ENCODE data around the gene GAST.

GAST gene

GRCh38 chr17:41676058-41676419 lies 36.1 kb upstream of the GAST start:
- no peak overlapping the region for H3K4me2 ChIP-seq (ENCODE audit: low read depth, low read length, poor library complexity, severe bottlenecking)
- H3K4me3 ChIP-seq (ENCODE audit: insufficient read depth, low read length, poor library complexity, severe bottlenecking) = no peak overlapping the region
- H3K27ac ChIP-seq (ENCODE audit: low read depth, low read length) = no peak overlapping the region
- TF ChIP-seq EZH2phosphoT487 (conservative IDR thresholded peaks at IDR 0.05; ENCODE audit: low read length) (no peak), CTCF (IDR thresholded peaks at IDR 0.05; ENCODE audit: insufficient read depth, low read length, poor library complexity, severe bottlenecking) (no peak)
- H3K79me2 ChIP-seq (ENCODE audit: insufficient read depth, low read length) = no peaks in the 10 kb centered on the region
- H4K20me1 ChIP-seq (ENCODE audit: low read depth, low read length) = no peaks in the 10 kb centered on the region
- H3K36me3 ChIP-seq (ENCODE audit: low read length) = no peaks in the 10 kb centered on the region
- peaks cover 7% of the 10 kb centered on the region; the same call in 1 of the 2 replicates for H3K9me3 ChIP-seq (ENCODE audit: insufficient read depth, low read length)
- no peaks in the 10 kb centered on the region for H3F3A ChIP-seq (ENCODE audit: insufficient read depth)
- no peak overlapping the region for H2AFZ ChIP-seq (ENCODE audit: low read depth, low read length, severe bottlenecking)
- no peak overlapping the region for H3K9ac ChIP-seq (ENCODE audit: low read length)
- no peaks in the 10 kb centered on the region for H3K9me2 ChIP-seq (replicated peaks; ENCODE audit: insufficient read depth, low read length)
- no peaks in the 10 kb centered on the region for H3K27me3 ChIP-seq (ENCODE audit: low read length)

DNA sequence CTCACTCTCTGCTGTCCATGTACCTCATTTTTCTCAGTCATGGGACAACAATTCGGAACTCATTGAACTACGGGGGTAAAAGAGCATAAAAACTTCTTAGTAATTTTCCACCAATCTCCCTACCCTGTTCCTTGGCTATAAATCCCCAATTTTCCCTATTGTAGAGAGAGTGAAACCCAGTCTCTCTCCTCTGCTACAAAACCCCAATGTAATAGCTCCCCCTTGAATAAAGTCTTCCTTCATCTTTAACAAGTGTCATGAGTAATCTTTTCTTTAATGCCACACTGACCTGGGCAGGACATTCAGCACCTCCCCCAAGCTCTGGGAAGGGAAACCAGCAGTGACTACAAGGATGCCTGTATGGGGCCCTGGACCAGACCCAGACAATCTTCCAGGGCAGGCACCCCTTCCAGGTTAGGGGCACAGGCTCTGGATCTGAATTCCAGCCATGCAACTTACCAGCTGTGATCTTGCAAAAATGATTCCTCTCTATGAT lies 33.7 kb upstream of the GAST start:
- Histone ChIP-seq H3K27me3 (ENCODE audit: low read length) (no peaks in the 10 kb centered on the region), H3K4me3 (ENCODE audit: insufficient read depth, low read length, poor library complexity, severe bottlenecking) (no peak overlapping the region), H3K36me3 (ENCODE audit: low read length) (no peaks in the 10 kb centered on the region), H3K9me2 (replicated peaks; ENCODE audit: insufficient read depth, low read length) (no peaks in the 10 kb centered on the region), H4K20me1 (ENCODE audit: low read depth, low read length) (no peaks in the 10 kb centered on the region), H3K9ac (ENCODE audit: low read length) (no peak overlapping the region), H3F3A (ENCODE audit: insufficient read depth) (no peaks in the 10 kb centered on the region), H3K79me2 (ENCODE audit: insufficient read depth, low read length) (no peaks in the 10 kb centered on the region), H2AFZ (ENCODE audit: low read depth, low read length, severe bottlenecking) (no peak overlapping the region), H3K27ac (ENCODE audit: low read depth, low read length) (no peak overlapping the region), H3K4me2 (ENCODE audit: low read depth, low read length, poor library complexity, severe bottlenecking) (no peak overlapping the region), H3K9me3 (ENCODE audit: insufficient read depth, low read length) (peaks cover 7% of the 10 kb centered on the region; the same call in 1 of the 2 replicates)
- TF ChIP-seq CTCF (IDR thresholded peaks at IDR 0.05; ENCODE audit: insufficient read depth, low read length, poor library complexity, severe bottlenecking) (no peak), EZH2phosphoT487 (conservative IDR thresholded peaks at IDR 0.05; ENCODE audit: low read length) (no peak)

GRCh38 chr17:41678907-41679739 lies 33.0 kb upstream of the GAST start:
- Histone ChIP-seq H3K9ac (ENCODE audit: low read length) (no peak overlapping the region), H3K27ac (ENCODE audit: low read depth, low read length) (no peak overlapping the region), H3F3A (ENCODE audit: insufficient read depth) (no peaks in the 10 kb centered on the region), H3K4me2 (ENCODE audit: low read depth, low read length, poor library complexity, severe bottlenecking) (no peak overlapping the region), H3K79me2 (ENCODE audit: insufficient read depth, low read length) (no peaks in the 10 kb centered on the region), H4K20me1 (ENCODE audit: low read depth, low read length) (no peaks in the 10 kb centered on the region), H3K9me2 (replicated peaks; ENCODE audit: insufficient read depth, low read length) (no peaks in the 10 kb centered on the region), H2AFZ (ENCODE audit: low read depth, low read length, severe bottlenecking) (no peak overlapping the region), H3K27me3 (ENCODE audit: low read length) (no peaks in the 10 kb centered on the region), H3K36me3 (ENCODE audit: low read length) (no peaks in the 10 kb centered on the region), H3K4me3 (ENCODE audit: insufficient read depth, low read length, poor library complexity, severe bottlenecking) (no peak overlapping the region), H3K9me3 (ENCODE audit: insufficient read depth, low read length) (peaks cover 7% of the 10 kb centered on the region; the same call in 1 of the 2 replicates)
- TF ChIP-seq EZH2phosphoT487 (conservative IDR thresholded peaks at IDR 0.05; ENCODE audit: low read length) (no peak), CTCF (IDR thresholded peaks at IDR 0.05; ENCODE audit: insufficient read depth, low read length, poor library complexity, severe bottlenecking) (no peak)
